H9 (cell line): ENCODE results near the gene TMEM116. TPM values are rescaled to one million over a fixed set of nuclear protein-coding genes. Genes with fewer than 3 reads are reported as not detected.
"Not testable (repeated sequence)": the region's sequence is repeated elsewhere in the genome, so short reads cannot be mapped to it uniquely, and the experiment has no call there.

ENCODE experiments used
- DNase-seq: peaks from one replicate; pipeline ENCODE4 v3.0.0-alpha.2; 2017
- H2AFZ ChIP-seq: one replicate; pipeline ENCODE4 v1.6.1; 2013; ENCODE audit warnings: mild to moderate bottlenecking, low read length, control low read depth, moderate library complexity
- H2AK5ac ChIP-seq: 2 replicates; pipeline ENCODE4 v1.6.1; 2013; ENCODE audit warnings: low read length, control low read depth, mixed read lengths; ENCODE audit not compliant: insufficient read length
- H2BK120ac ChIP-seq: one replicate; pipeline ENCODE4 v1.6.1; 2013; ENCODE audit warnings: low read depth, mild to moderate bottlenecking, low read length, control low read depth, inconsistent platforms; ENCODE audit not compliant: poor library complexity, severe bottlenecking
- H2BK12ac ChIP-seq: 2 replicates; pipeline ENCODE4 v1.6.1; 2013; ENCODE audit warnings: low read length, control low read depth, mixed read lengths, low read depth; ENCODE audit not compliant: insufficient read length
- H2BK15ac ChIP-seq: 2 replicates; pipeline ENCODE4 v1.6.1; 2013; ENCODE audit warnings: low read depth, low read length, control low read depth
- H2BK20ac ChIP-seq: one replicate; pipeline ENCODE4 v1.6.1; 2013; ENCODE audit warnings: low read depth, mild to moderate bottlenecking, low read length, control low read depth, inconsistent platforms; ENCODE audit not compliant: poor library complexity, severe bottlenecking
- H2BK5ac ChIP-seq: 2 replicates; pipeline ENCODE4 v1.6.1; 2013; ENCODE audit warnings: low read length, control low read depth, mixed read lengths; ENCODE audit not compliant: insufficient read length
- H3K14ac ChIP-seq: 2 replicates; pipeline ENCODE4 v1.6.1; 2013; ENCODE audit warnings: low read length, control low read depth; ENCODE audit not compliant: insufficient read depth
- H3K18ac ChIP-seq: 2 replicates; pipeline ENCODE4 v1.6.1; 2013; ENCODE audit warnings: low read depth, mild to moderate bottlenecking, mixed read lengths, low read length, control low read depth; ENCODE audit not compliant: insufficient read length
- H3K23ac ChIP-seq: 2 replicates; pipeline ENCODE4 v1.6.1; 2013; ENCODE audit warnings: low read length, control low read depth, mixed read lengths, low read depth; ENCODE audit not compliant: insufficient read length
- H3K23me2 ChIP-seq: 2 replicates; pipeline ENCODE4 v1.6.1; 2013; ENCODE audit warnings: low read depth, mild to moderate bottlenecking, mixed read lengths, low read length, control low read depth; ENCODE audit not compliant: insufficient read length, poor library complexity, severe bottlenecking
- H3K27ac ChIP-seq: 2 replicates; pipeline ENCODE4 v1.5.1; 2013; ENCODE audit warnings: low read length, control low read depth, mixed read lengths, low read depth; ENCODE audit not compliant: insufficient read length
- H3K27me3 ChIP-seq: 2 replicates; pipeline ENCODE4 v1.6.1; 2013; ENCODE audit warnings: low read length, control low read depth, inconsistent platforms; ENCODE audit not compliant: insufficient read depth
- H3K4ac ChIP-seq: 2 replicates; pipeline ENCODE4 v1.6.1; 2013; ENCODE audit warnings: low read depth, mild to moderate bottlenecking, control low read depth, inconsistent platforms, low read length, moderate library complexity
- H3K4me1 ChIP-seq: 2 replicates; pipeline ENCODE4 v1.6.1; 2013; ENCODE audit warnings: low read length, control low read depth, inconsistent platforms; ENCODE audit not compliant: insufficient read depth
- H3K4me2 ChIP-seq: 2 replicates; pipeline ENCODE4 v1.6.1; 2013; ENCODE audit warnings: low read length, control low read depth, mixed read lengths; ENCODE audit not compliant: insufficient read length, insufficient read depth
- H3K56ac ChIP-seq: 2 replicates; pipeline ENCODE4 v1.6.1; 2013; ENCODE audit warnings: low read depth, mild to moderate bottlenecking, mixed read lengths, low read length, control low read depth; ENCODE audit not compliant: insufficient read length
- H3K79me1 ChIP-seq: 2 replicates; pipeline ENCODE4 v1.6.1; 2013; ENCODE audit warnings: low read depth, mild to moderate bottlenecking, moderate library complexity, low read length, control low read depth, inconsistent platforms; ENCODE audit not compliant: insufficient read depth, poor library complexity, severe bottlenecking
- H3K79me2 ChIP-seq: 2 replicates; pipeline ENCODE4 v1.6.1; 2013; ENCODE audit warnings: low read length, control low read depth, inconsistent platforms; ENCODE audit not compliant: insufficient read depth
- H3K9ac ChIP-seq: 2 replicates; pipeline ENCODE4 v1.6.1; 2013; ENCODE audit warnings: low read length, control low read depth, mixed read lengths; ENCODE audit not compliant: insufficient read length; ENCODE audit errors: extremely low read depth
- H3K9me3 ChIP-seq: one replicate; pipeline ENCODE4 v1.6.1; 2013; ENCODE audit warnings: low read depth, low read length, inconsistent platforms; ENCODE audit not compliant: control insufficient read depth
- H3T11ph ChIP-seq: one replicate; pipeline ENCODE4 v1.6.1; 2013; ENCODE audit warnings: mild to moderate bottlenecking, low read length, control low read depth, inconsistent platforms
- H4K20me1 ChIP-seq: one replicate; pipeline ENCODE4 v1.6.1; 2013; ENCODE audit not compliant: control insufficient read depth, insufficient read length, insufficient read depth
- H4K5ac ChIP-seq: 2 replicates; pipeline ENCODE4 v1.6.1; 2013; ENCODE audit warnings: low read depth, mild to moderate bottlenecking, mixed read lengths, low read length, control low read depth; ENCODE audit not compliant: insufficient read length
- H4K8ac ChIP-seq: replicated peaks from 2 replicates; pipeline ENCODE4 v1.6.1; 2013; ENCODE audit warnings: low read length, control low read depth, mixed read lengths, low read depth; ENCODE audit not compliant: insufficient read length
- H4K91ac ChIP-seq: 2 replicates; pipeline ENCODE4 v1.6.1; 2013; ENCODE audit warnings: low read depth, mild to moderate bottlenecking, moderate library complexity, mixed read lengths, low read length, control low read depth; ENCODE audit not compliant: insufficient read length
- H3K27ac Mint-ChIP-seq, 3 experiments: 2 replicates in 2 of 3; 3 replicates in 1 of 3; pipeline ENCODE4 v1.8.0; 2020 to 2021; ENCODE audit warnings: mixed read lengths in 3 of 3, mild to moderate bottlenecking in 1 of 3, moderate library complexity in 1 of 3
- H3K27me3 Mint-ChIP-seq: 2 replicates; pipeline ENCODE4 v1.8.0; 2021; ENCODE audit warnings: low read depth, mild to moderate bottlenecking, moderate library complexity, mixed read lengths
- H3K36me3 Mint-ChIP-seq, 3 experiments: 2 replicates in 2 of 3; 3 replicates in 1 of 3; pipeline ENCODE4 v1.8.0; 2020 to 2021; ENCODE audit warnings: low read depth in 3 of 3, mixed read lengths in 3 of 3; ENCODE audit not compliant: insufficient read depth in 1 of 3
- H3K4me1 Mint-ChIP-seq, 2 experiments: 2 replicates each; pipeline ENCODE4 v1.8.0; 2020; ENCODE audit warnings: mixed read lengths in 2 of 2
- H3K4me3 Mint-ChIP-seq, 2 experiments: 2 replicates in 1 of 2; 3 replicates in 1 of 2; pipeline ENCODE4 v1.8.0; 2020 to 2021; ENCODE audit warnings: mild to moderate bottlenecking in 2 of 2, mixed read lengths in 2 of 2, moderate library complexity in 1 of 2
- H3K9me3 Mint-ChIP-seq, 2 experiments: 2 replicates in 1 of 2; 3 replicates in 1 of 2; pipeline ENCODE4 v1.8.0; 2020; ENCODE audit warnings: mild to moderate bottlenecking in 2 of 2, mixed read lengths in 2 of 2, moderate library complexity in 1 of 2
- WGBS: extraction: QIAGEN DNeasy Blood & Tissue Kit; methylation state at CpG from one replicate; pipeline ENCODE4 v1.1.7; 2013; ENCODE audit warnings: missing lambda C conversion rate, low lambda C conversion rate, mixed read lengths; ENCODE audit not compliant: insufficient read length; ENCODE audit errors: extremely low coverage; 5-methylcytosine and 5-hydroxymethylcytosine counted together
- total RNA-seq: library from RNA; stranded (reverse); gene quantifications from 2 replicates; pipeline ENCODE4 v1.2.1, GENCODE V29; 2021
- TF ChIP-seq, protein P1 (sequence below): fragments of 200-600 bp; sonication (generic); conservative IDR thresholded peaks from 3 replicates; pipeline ENCODE4 v1.8.0; 2021; ENCODE audit warnings: antibody characterized with exemption, mild to moderate bottlenecking

TMEM116 gene
- total RNA-seq, 1 experiment from 2014 or later = 10.8 TPM

- peaks cover 22 to 24% of the 10 kb centered on the region in 2 experiments for H3K9me3 Mint-ChIP-seq
- no peak overlapping the region for H2BK15ac ChIP-seq
- no peak overlapping the region for H3K9ac ChIP-seq
- no peak overlapping the region for H2BK5ac ChIP-seq
- H3K9me3 ChIP-seq = no peaks in the 10 kb centered on the region
- H3K27me3 Mint-ChIP-seq = no peaks in the 10 kb centered on the region; the same call in none of the 2 replicates
- no peaks in the 10 kb centered on the region for H4K20me1 ChIP-seq
- no peaks in the 10 kb centered on the region for H3K79me1 ChIP-seq
- no peak overlapping the region for H4K91ac ChIP-seq
- no CpG with 5 or more reads among the region's 1 CpG for WGBS
- no peak overlapping the region for H3K4me2 ChIP-seq
- no peak overlapping the region for H4K8ac ChIP-seq
- no peak overlapping the region for H4K5ac ChIP-seq
- H3K79me2 ChIP-seq = no peaks in the 10 kb centered on the region
- no peak overlapping the region for H2BK12ac ChIP-seq
- H3K4me1 Mint-ChIP-seq = peaks cover 3 to 8% of the 10 kb centered on the region in 2 experiments; a peak in 2 of 4 replicates
- H3K56ac ChIP-seq = no peak overlapping the region
- H2AFZ ChIP-seq = no peak overlapping the region
- no peaks in the 10 kb centered on the region for H3K4me1 ChIP-seq
- no peak overlapping the region for H2BK120ac ChIP-seq
- no peak overlapping the region for H3K27ac ChIP-seq
- H3K4ac ChIP-seq = no peak overlapping the region
- H3K36me3 Mint-ChIP-seq = peaks cover 9 to 22% (median 17%) of the 10 kb centered on the region in 3 experiments
- no peak overlapping the region for H3K14ac ChIP-seq
- H3K27ac Mint-ChIP-seq = peak overlapping the region in 1 of 3 experiments; percentile 76; a peak in 1 of 7 replicates
- H3K4me3 Mint-ChIP-seq = no peak overlapping the region
- H3K18ac ChIP-seq = no peak overlapping the region
- DNase-seq = no peak
- no peak overlapping the region for H2AK5ac ChIP-seq
- TF ChIP-seq, protein P1, sequence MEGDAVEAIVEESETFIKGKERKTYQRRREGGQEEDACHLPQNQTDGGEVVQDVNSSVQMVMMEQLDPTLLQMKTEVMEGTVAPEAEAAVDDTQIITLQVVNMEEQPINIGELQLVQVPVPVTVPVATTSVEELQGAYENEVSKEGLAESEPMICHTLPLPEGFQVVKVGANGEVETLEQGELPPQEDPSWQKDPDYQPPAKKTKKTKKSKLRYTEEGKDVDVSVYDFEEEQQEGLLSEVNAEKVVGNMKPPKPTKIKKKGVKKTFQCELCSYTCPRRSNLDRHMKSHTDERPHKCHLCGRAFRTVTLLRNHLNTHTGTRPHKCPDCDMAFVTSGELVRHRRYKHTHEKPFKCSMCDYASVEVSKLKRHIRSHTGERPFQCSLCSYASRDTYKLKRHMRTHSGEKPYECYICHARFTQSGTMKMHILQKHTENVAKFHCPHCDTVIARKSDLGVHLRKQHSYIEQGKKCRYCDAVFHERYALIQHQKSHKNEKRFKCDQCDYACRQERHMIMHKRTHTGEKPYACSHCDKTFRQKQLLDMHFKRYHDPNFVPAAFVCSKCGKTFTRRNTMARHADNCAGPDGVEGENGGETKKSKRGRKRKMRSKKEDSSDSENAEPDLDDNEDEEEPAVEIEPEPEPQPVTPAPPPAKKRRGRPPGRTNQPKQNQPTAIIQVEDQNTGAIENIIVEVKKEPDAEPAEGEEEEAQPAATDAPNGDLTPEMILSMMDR = no peak
- no peaks in the 10 kb centered on the region for H3K23me2 ChIP-seq
- no peak overlapping the region for H3T11ph ChIP-seq
- H3K27me3 ChIP-seq = no peaks in the 10 kb centered on the region
- H2BK20ac ChIP-seq = no peak overlapping the region
- H3K23ac ChIP-seq = no peak overlapping the region
These were observed 48.0 kb downstream of the TMEM116 start for GRCh38 chr12:111964935-111965334.

- not testable (repeated sequence) for H3K27ac ChIP-seq, H2AK5ac ChIP-seq, H3K79me2 ChIP-seq, H3K27ac Mint-ChIP-seq, H3K9ac ChIP-seq, H4K91ac ChIP-seq, H3K18ac ChIP-seq, H4K8ac ChIP-seq, H2BK12ac ChIP-seq, H3K23me2 ChIP-seq, H3T11ph ChIP-seq, H2BK120ac ChIP-seq, H3K4me2 ChIP-seq, H3K79me1 ChIP-seq, H3K4me3 Mint-ChIP-seq, H3K4me1 Mint-ChIP-seq, H3K14ac ChIP-seq, H4K20me1 ChIP-seq, H2BK20ac ChIP-seq, H4K5ac ChIP-seq, H2AFZ ChIP-seq, H3K56ac ChIP-seq, H2BK5ac ChIP-seq, DNase-seq, H3K27me3 ChIP-seq, H3K23ac ChIP-seq, H2BK15ac ChIP-seq, H3K4me1 ChIP-seq, H3K27me3 Mint-ChIP-seq, H3K4ac ChIP-seq
- H3K9me3 Mint-ChIP-seq = peaks cover 47% of the 10 kb centered on the region in 2 experiments
- H3K36me3 Mint-ChIP-seq = peaks cover 27 to 50% (median 48%) of the 10 kb centered on the region in 3 experiments
- peaks cover 11% of the 10 kb centered on the region for H3K9me3 ChIP-seq
- WGBS = no CpG with 5 or more reads among the region's 2 CpGs
These were observed 53.4 kb downstream of the TMEM116 start for GRCh38 chr12:111959518-111959917.
